Fibroblast of lung (primary cell): ENCODE results near the gene CCDC142. TPM values are rescaled to one million over a fixed set of nuclear protein-coding genes. Genes with fewer than 3 reads are reported as not detected.

Source experiments
- DNase-seq, 2 donors: peaks; one replicate each; pipeline versions ENCODE4 v3.0.0 to v3.0.0-alpha.2; 2010; ENCODE audit warnings: low read depth in 2 of 2
- H2AFZ ChIP-seq: 2 replicates; pipeline ENCODE4 v1.5.1; 2012; ENCODE audit warnings: low read length, control low read depth, inconsistent platforms
- H3K27ac ChIP-seq: 2 replicates; pipeline ENCODE4 v1.5.1; 2011; ENCODE audit warnings: low read length, control low read depth; ENCODE audit not compliant: insufficient read depth
- H3K27me3 ChIP-seq: 2 replicates; pipeline ENCODE4 v1.5.1; 2011; ENCODE audit warnings: mild to moderate bottlenecking, low read length; ENCODE audit not compliant: control insufficient read depth, insufficient read depth
- H3K36me3 ChIP-seq: 2 replicates; pipeline ENCODE4 v1.5.1; 2011; ENCODE audit warnings: low read length; ENCODE audit not compliant: control insufficient read depth, insufficient read depth
- H3K4me1 ChIP-seq: 2 replicates; pipeline ENCODE4 v1.5.1; 2011; ENCODE audit warnings: low read length; ENCODE audit not compliant: control insufficient read depth, insufficient read depth; ENCODE audit errors: extremely low read depth
- H3K4me2 ChIP-seq: 2 replicates; pipeline ENCODE4 v1.5.1; 2011; ENCODE audit warnings: low read length, control low read depth; ENCODE audit not compliant: insufficient read depth; ENCODE audit errors: extremely low read depth
- H3K4me3 ChIP-seq, 4 experiments: fragments of 200-600 bp in 1 of 4; sonication (generic) in 1 of 4; replicated peaks in 1 of 4; 2 replicates each; pipeline ENCODE4 v1.5.1; 2011 to 2016; ENCODE audit warnings: low read length in 4 of 4, low read depth in 3 of 4, mild to moderate bottlenecking in 3 of 4, control low read depth in 2 of 4, inconsistent platforms in 1 of 4, mixed read lengths in 1 of 4; ENCODE audit not compliant: insufficient read depth in 1 of 4; ENCODE audit errors: control extremely low read depth in 1 of 4
- H3K79me2 ChIP-seq: 2 replicates; pipeline ENCODE4 v1.5.1; 2012; ENCODE audit warnings: mild to moderate bottlenecking, low read length, inconsistent platforms; ENCODE audit not compliant: control insufficient read depth, insufficient read depth
- H3K9ac ChIP-seq: 2 replicates; pipeline ENCODE4 v1.5.1; 2011; ENCODE audit warnings: mild to moderate bottlenecking, low read length, control low read depth; ENCODE audit not compliant: insufficient read depth
- H3K9me3 ChIP-seq: 2 replicates; pipeline ENCODE4 v1.5.1; 2012; ENCODE audit warnings: low read depth, low read length; ENCODE audit not compliant: control insufficient read depth, insufficient read depth
- H4K20me1 ChIP-seq: 2 replicates; pipeline ENCODE4 v1.5.1; 2011; ENCODE audit warnings: low read length; ENCODE audit not compliant: control insufficient read depth, insufficient read depth; ENCODE audit errors: extremely low read depth
- EZH2 ChIP-seq: IDR thresholded peaks from 2 replicates; pipeline ENCODE4 v1.5.1; 2012; ENCODE audit warnings: low read length, control low read depth, mild to moderate bottlenecking; ENCODE audit errors: missing control alignments
- polyA plus RNA-seq, 2 donors: library from polyadenylated mRNA; depleted of rRNA in 1 of 2; stranded (reverse) in 1 of 2; unstranded in 1 of 2; fragments of >200 nt; gene quantifications; 2 replicates each; pipeline ENCODE4 v1.2.1, GENCODE V29; 2011 to 2012; ENCODE audit warnings: missing spikeins in 1 of 2
- total RNA-seq: library from RNA; depleted of rRNA; stranded (reverse); fragments of >200 nt; gene quantifications from 2 replicates; pipeline ENCODE4 v1.2.1, GENCODE V29; 2014
- TF ChIP-seq, protein P1 (sequence below), 2 donors: IDR thresholded peaks in 1 of 2; conservative IDR thresholded peaks in 1 of 2; 1 replicate in 1 of 2; 2 replicates in 1 of 2; pipeline ENCODE4 v1.5.1; 2011 to 2012; ENCODE audit warnings: low read length in 2 of 2, control low read depth in 1 of 2, inconsistent platforms in 1 of 2, low read depth in 1 of 2, mild to moderate bottlenecking in 1 of 2

The CCDC142 gene
- total and polyA plus RNA-seq, 2 donors (not counting 1 experiment from before 2014, with no cell fraction given), result 3.8 to 21.3 TPM

DNA sequence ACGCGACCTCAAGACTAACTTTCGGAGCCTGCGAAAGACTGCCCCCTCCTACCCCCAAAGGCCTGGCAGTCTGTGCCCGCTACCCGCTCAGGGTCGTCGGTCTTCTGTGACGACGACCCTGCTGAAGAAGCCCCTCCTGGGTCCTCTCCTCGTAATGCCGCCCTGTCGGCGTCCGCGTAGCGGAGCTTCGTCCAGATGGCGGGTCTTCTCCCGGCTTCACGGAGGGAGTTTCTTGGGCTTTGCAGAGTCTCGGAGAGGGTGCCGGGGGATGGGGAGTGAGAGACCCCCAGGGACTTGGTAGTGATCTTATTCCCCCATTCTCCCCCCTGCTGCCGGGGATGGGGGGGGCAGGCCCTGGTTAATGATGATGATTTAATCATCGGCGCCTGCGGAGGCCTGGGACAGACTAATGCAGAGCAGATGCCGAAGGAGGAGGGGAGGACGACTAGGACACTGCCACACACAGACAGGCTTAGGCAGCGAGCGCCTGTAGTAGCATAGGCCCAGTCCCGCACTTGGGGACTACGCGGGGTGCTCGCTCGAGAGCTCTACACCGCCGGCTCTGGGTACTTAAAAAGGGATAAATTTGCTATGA, 25.2 kb upstream of the CCDC142 start:
- Histone ChIP-seq H3K9ac (peak overlapping the region; percentile 48), H3K4me1 (peaks cover 10% of the 10 kb centered on the region), H3K79me2 (peaks cover 15% of the 10 kb centered on the region), H3K36me3 (peaks cover 4% of the 10 kb centered on the region), H3K27me3 (peaks cover 21% of the 10 kb centered on the region), H4K20me1 (no peaks in the 10 kb centered on the region), H3K27ac (peak overlapping the region; percentile 99), H2AFZ (peak overlapping the region; percentile 54), H3K4me2 (peak overlapping the region; percentile 73), H3K9me3 (no peaks in the 10 kb centered on the region), H3K4me3 (peak overlapping the region; percentile 64 to 88 (median 80))
- peak in 1 of 2 donors; percentile 43 for DNase-seq
- TF ChIP-seq EZH2, result no peak
- TF ChIP-seq, protein P1, sequence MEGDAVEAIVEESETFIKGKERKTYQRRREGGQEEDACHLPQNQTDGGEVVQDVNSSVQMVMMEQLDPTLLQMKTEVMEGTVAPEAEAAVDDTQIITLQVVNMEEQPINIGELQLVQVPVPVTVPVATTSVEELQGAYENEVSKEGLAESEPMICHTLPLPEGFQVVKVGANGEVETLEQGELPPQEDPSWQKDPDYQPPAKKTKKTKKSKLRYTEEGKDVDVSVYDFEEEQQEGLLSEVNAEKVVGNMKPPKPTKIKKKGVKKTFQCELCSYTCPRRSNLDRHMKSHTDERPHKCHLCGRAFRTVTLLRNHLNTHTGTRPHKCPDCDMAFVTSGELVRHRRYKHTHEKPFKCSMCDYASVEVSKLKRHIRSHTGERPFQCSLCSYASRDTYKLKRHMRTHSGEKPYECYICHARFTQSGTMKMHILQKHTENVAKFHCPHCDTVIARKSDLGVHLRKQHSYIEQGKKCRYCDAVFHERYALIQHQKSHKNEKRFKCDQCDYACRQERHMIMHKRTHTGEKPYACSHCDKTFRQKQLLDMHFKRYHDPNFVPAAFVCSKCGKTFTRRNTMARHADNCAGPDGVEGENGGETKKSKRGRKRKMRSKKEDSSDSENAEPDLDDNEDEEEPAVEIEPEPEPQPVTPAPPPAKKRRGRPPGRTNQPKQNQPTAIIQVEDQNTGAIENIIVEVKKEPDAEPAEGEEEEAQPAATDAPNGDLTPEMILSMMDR (conservative IDR thresholded peaks at IDR 0.05 in 1 of 2, IDR thresholded peaks at IDR 0.05 in 1 of 2; ENCODE audit: low read depth in 1 of 2, low read length in 2 of 2), result no peak

DNA sequence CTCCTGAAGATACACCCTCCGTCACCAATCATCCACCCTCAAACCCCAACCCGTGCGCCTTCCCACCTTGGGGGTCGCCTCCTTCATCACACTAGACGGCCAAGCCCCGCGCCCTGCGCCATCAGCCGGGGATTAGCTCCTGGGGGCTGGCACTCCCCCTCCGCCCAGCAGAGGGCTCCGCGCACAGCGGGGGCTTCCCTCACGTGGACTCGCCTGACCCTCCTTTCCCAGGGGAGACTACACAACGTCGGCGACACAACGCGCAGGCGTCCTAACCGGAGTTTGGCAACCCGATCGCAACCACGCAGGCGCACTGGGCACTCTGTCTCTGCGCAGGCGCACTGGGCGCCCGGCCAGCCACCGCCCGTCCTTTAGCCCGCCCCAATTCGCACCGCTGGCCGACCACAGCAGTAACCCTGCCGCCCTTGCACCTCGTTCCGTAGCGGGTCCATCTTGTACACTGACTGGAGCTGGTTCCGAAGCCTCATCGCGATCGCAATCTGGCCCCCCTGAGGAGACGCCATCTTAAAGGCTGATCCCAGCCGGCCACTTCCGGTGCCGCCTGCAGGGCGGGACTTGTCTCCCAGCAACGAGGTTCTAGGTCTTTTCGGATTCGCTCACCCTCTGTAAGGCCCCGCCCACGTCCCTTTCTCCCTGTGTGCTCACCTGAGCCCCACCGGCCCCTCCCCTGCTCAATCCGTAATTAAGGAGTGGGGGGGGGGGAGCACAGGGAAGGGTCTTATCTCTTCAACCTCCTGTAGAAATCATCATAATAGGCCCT, 24.5 kb upstream of the CCDC142 start, which contains the start of gene PCGF1:
PCGF1 (minus strand) TSS at position 551 of the 781 bp plus-strand sequence; CDS start at position 524, 27 bp downstream.
- peak within 1 kb of the TSS; percentile 99 for H3K27ac ChIP-seq
- H3K9me3 ChIP-seq, result no peaks in the 10 kb centered on the region
- TF ChIP-seq, protein P1 (conservative IDR thresholded peaks at IDR 0.05 in 1 of 2, IDR thresholded peaks at IDR 0.05 in 1 of 2; ENCODE audit: low read depth in 1 of 2, low read length in 2 of 2), result peak; percentile 19 to 43
- no peak for TF ChIP-seq EZH2

More for the DNA sequence above, 24.5 kb upstream of the CCDC142 start, which contains the start of gene PCGF1:
- Histone ChIP-seq H3K4me3 (peak within 1 kb of the TSS; percentile 64 to 88 (median 80)), H4K20me1 (no peaks in the 10 kb centered on the region), H3K27me3 (peaks cover 16% of the 10 kb centered on the region), H3K4me1 (peaks cover 10% of the 10 kb centered on the region), H3K36me3 (peaks cover 4% of the 10 kb centered on the region), H3K4me2 (peak within 1 kb of the TSS; percentile 99), H3K9ac (peak within 1 kb of the TSS; percentile 98), H3K79me2 (peaks cover 15% of the 10 kb centered on the region), H2AFZ (peak within 1 kb of the TSS; percentile 95)
- peak; percentile 96 to 98 for DNase-seq
